Measurements from ENCODE around the gene FOLR1.

The FOLR1 gene

GRCh38 chr11:72218251-72218745 lies 26.4 kb downstream of the FOLR1 start:
- H3K79me2 ChIP-seq (ENCODE audit: insufficient read depth, low read length) = no peaks in the 10 kb centered on the region
- no peaks in the 10 kb centered on the region for H3F3A ChIP-seq (ENCODE audit: insufficient read depth, low read length)
- no peaks in the 10 kb centered on the region for H3K27me3 ChIP-seq (ENCODE audit: insufficient read depth, low read length)
- H3K9me3 ChIP-seq (ENCODE audit: low read length) = no peaks in the 10 kb centered on the region
- H3K36me3 ChIP-seq (ENCODE audit: insufficient read depth, low read length) = no peaks in the 10 kb centered on the region
- no peak for TF ChIP-seq EZH2 (IDR thresholded peaks at IDR 0.05; ENCODE audit: borderline replicate concordance, low read length)
- TF ChIP-seq, protein P1, sequence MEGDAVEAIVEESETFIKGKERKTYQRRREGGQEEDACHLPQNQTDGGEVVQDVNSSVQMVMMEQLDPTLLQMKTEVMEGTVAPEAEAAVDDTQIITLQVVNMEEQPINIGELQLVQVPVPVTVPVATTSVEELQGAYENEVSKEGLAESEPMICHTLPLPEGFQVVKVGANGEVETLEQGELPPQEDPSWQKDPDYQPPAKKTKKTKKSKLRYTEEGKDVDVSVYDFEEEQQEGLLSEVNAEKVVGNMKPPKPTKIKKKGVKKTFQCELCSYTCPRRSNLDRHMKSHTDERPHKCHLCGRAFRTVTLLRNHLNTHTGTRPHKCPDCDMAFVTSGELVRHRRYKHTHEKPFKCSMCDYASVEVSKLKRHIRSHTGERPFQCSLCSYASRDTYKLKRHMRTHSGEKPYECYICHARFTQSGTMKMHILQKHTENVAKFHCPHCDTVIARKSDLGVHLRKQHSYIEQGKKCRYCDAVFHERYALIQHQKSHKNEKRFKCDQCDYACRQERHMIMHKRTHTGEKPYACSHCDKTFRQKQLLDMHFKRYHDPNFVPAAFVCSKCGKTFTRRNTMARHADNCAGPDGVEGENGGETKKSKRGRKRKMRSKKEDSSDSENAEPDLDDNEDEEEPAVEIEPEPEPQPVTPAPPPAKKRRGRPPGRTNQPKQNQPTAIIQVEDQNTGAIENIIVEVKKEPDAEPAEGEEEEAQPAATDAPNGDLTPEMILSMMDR (IDR thresholded peaks at IDR 0.05; ENCODE audit: low read length) = no peak
- no peak overlapping the region for H2AFZ ChIP-seq (ENCODE audit: low read length)
- no peaks in the 10 kb centered on the region for H4K20me1 ChIP-seq (ENCODE audit: insufficient read depth, low read length)
- H3K4me3 ChIP-seq (ENCODE audit: low read depth, low read length, poor library complexity, severe bottlenecking) = no peak overlapping the region
- H3K27ac ChIP-seq (ENCODE audit: low read depth, low read length, poor library complexity, severe bottlenecking) = no peak overlapping the region
- H3K9ac ChIP-seq (ENCODE audit: low read length) = no peak overlapping the region
- H3K9me2 ChIP-seq (ENCODE audit: low read depth, low read length) = no peaks in the 10 kb centered on the region
- peaks cover 19% of the 10 kb centered on the region for H3K4me1 ChIP-seq (ENCODE audit: insufficient read depth, low read length, severe bottlenecking)
- no peak overlapping the region for H3K4me2 ChIP-seq (ENCODE audit: low read length)

GRCh38 chr11:72220696-72221363 lies 28.9 kb downstream of the FOLR1 start:
- Histone ChIP-seq H2AFZ (ENCODE audit: low read length) (no peak overlapping the region), H3K9me3 (ENCODE audit: low read length) (no peaks in the 10 kb centered on the region), H3K9ac (ENCODE audit: low read length) (no peak overlapping the region; the same call in 1 of the 2 replicates), H3K4me1 (ENCODE audit: insufficient read depth, low read length, severe bottlenecking) (peaks cover 27% of the 10 kb centered on the region), H3K79me2 (ENCODE audit: insufficient read depth, low read length) (no peaks in the 10 kb centered on the region), H3K9me2 (ENCODE audit: low read depth, low read length) (no peaks in the 10 kb centered on the region), H3K27ac (ENCODE audit: low read depth, low read length, poor library complexity, severe bottlenecking) (no peak overlapping the region), H3K36me3 (ENCODE audit: insufficient read depth, low read length) (no peaks in the 10 kb centered on the region), H3F3A (ENCODE audit: insufficient read depth, low read length) (no peaks in the 10 kb centered on the region), H4K20me1 (ENCODE audit: insufficient read depth, low read length) (no peaks in the 10 kb centered on the region), H3K27me3 (ENCODE audit: insufficient read depth, low read length) (no peaks in the 10 kb centered on the region), H3K4me3 (ENCODE audit: low read depth, low read length, poor library complexity, severe bottlenecking) (peak overlapping the region; percentile 90), H3K4me2 (ENCODE audit: low read length) (peak overlapping the region; percentile 92)
- TF ChIP-seq, protein P1 (IDR thresholded peaks at IDR 0.05; ENCODE audit: low read length) = no peak
- TF ChIP-seq EZH2 (IDR thresholded peaks at IDR 0.05; ENCODE audit: borderline replicate concordance, low read length) = no peak

GRCh38 chr11:72221386-72222075 lies 29.6 kb downstream of the FOLR1 start:
- Histone ChIP-seq H3K27me3 (ENCODE audit: insufficient read depth, low read length) (no peaks in the 10 kb centered on the region), H3K9me2 (ENCODE audit: low read depth, low read length) (no peaks in the 10 kb centered on the region), H3K27ac (ENCODE audit: low read depth, low read length, poor library complexity, severe bottlenecking) (peak overlapping the region; percentile 88), H3K36me3 (ENCODE audit: insufficient read depth, low read length) (no peaks in the 10 kb centered on the region), H3K79me2 (ENCODE audit: insufficient read depth, low read length) (no peaks in the 10 kb centered on the region), H3F3A (ENCODE audit: insufficient read depth, low read length) (no peaks in the 10 kb centered on the region), H3K9me3 (ENCODE audit: low read length) (no peaks in the 10 kb centered on the region), H3K4me1 (ENCODE audit: insufficient read depth, low read length, severe bottlenecking) (peaks cover 34% of the 10 kb centered on the region), H3K4me3 (ENCODE audit: low read depth, low read length, poor library complexity, severe bottlenecking) (peak overlapping the region; percentile 90), H4K20me1 (ENCODE audit: insufficient read depth, low read length) (no peaks in the 10 kb centered on the region), H2AFZ (ENCODE audit: low read length) (0 out of 2 replicates have a peak overlapping the region, but pooled peaks have one; percentile 10), H3K4me2 (ENCODE audit: low read length) (peak overlapping the region; percentile 92), H3K9ac (ENCODE audit: low read length) (peak overlapping the region; percentile 60)
- TF ChIP-seq EZH2 (IDR thresholded peaks at IDR 0.05; ENCODE audit: borderline replicate concordance, low read length) = no peak
- TF ChIP-seq, protein P1 (IDR thresholded peaks at IDR 0.05; ENCODE audit: low read length) = no peak
